ENCODE data around the gene TNFSF15.

GRCh38 chr9:114822708-114823107, 16.9 kb upstream of the TNFSF15 start:
- TF ChIP-seq CTCF (IDR thresholded peaks at IDR 0.05) (no peak), POLR2A (IDR thresholded peaks at IDR 0.05) (no peak), EP300 (IDR thresholded peaks at IDR 0.05) (no peak), POLR2AphosphoS5 (IDR thresholded peaks at IDR 0.05) (no peak)
